Glutamatergic neuron (in vitro differentiated cells): ENCODE measurements around the gene CMSS1. TPM values are rescaled to one million over a fixed set of nuclear protein-coding genes. Genes with fewer than 3 reads are reported as not detected.

Experiments
- DNase-seq: peaks from one replicate; pipeline ENCODE4 v3.0.0; 2022
- H3K27ac Mint-ChIP-seq: one replicate; pipeline ENCODE4 v1.8.0; 2020; ENCODE audit warnings: mild to moderate bottlenecking, mixed read lengths, inconsistent platforms; ENCODE audit not compliant: unreplicated experiment
- H3K27me3 Mint-ChIP-seq: one replicate; pipeline ENCODE4 v1.8.0; 2020; ENCODE audit warnings: mild to moderate bottlenecking, moderate library complexity, mixed read lengths, inconsistent platforms; ENCODE audit not compliant: unreplicated experiment
- H3K36me3 Mint-ChIP-seq: one replicate; pipeline ENCODE4 v1.8.0; 2020; ENCODE audit warnings: mild to moderate bottlenecking, mixed read lengths, inconsistent platforms; ENCODE audit not compliant: unreplicated experiment
- H3K4me1 Mint-ChIP-seq: one replicate; pipeline ENCODE4 v1.8.0; 2020; ENCODE audit warnings: mild to moderate bottlenecking, low read depth, mixed read lengths, inconsistent platforms; ENCODE audit not compliant: unreplicated experiment
- H3K4me3 Mint-ChIP-seq: one replicate; pipeline ENCODE4 v1.8.0; 2020; ENCODE audit warnings: mild to moderate bottlenecking, mixed read lengths, inconsistent platforms; ENCODE audit not compliant: unreplicated experiment
- H3K9me3 Mint-ChIP-seq: one replicate; pipeline ENCODE4 v1.8.0; 2020; ENCODE audit warnings: mild to moderate bottlenecking, moderate library complexity, mixed read lengths, inconsistent platforms; ENCODE audit not compliant: unreplicated experiment
- CTCF ChIP-seq: fragments of 200-600 bp; sonication (generic); IDR thresholded peaks from one replicate; pipeline ENCODE4 v1.5.0; 2021; ENCODE audit not compliant: partially characterized antibody, unreplicated experiment
- total RNA-seq: library from RNA; stranded (reverse); fragmentation: NEBNext Ultra II Directional; extraction: Animal tissue kit (Norgen Biotek cat#: 25700); gene quantifications from one replicate; pipeline ENCODE4 v1.2.1, GENCODE V29; 2021; ENCODE audit not compliant: unreplicated experiment

The CMSS1 gene
- total RNA-seq, 1 donor from 2014 or later, result 37.8 TPM

GRCh38 chr3:99850608-99851007 lies 32.9 kb downstream of the CMSS1 start:
- H3K9me3 Mint-ChIP-seq, result no peaks in the 10 kb centered on the region
- no peak for DNase-seq
- H3K4me3 Mint-ChIP-seq, result no peak overlapping the region
- peaks cover 9% of the 10 kb centered on the region for H3K4me1 Mint-ChIP-seq
- H3K27ac Mint-ChIP-seq, result no peak overlapping the region
- TF ChIP-seq CTCF, result no peak
- no peaks in the 10 kb centered on the region for H3K27me3 Mint-ChIP-seq
- H3K36me3 Mint-ChIP-seq, result no peaks in the 10 kb centered on the region

GRCh38 chr3:99851955-99852354 lies 34.3 kb downstream of the CMSS1 start:
- no peaks in the 10 kb centered on the region for H3K36me3 Mint-ChIP-seq
- no peaks in the 10 kb centered on the region for H3K9me3 Mint-ChIP-seq
- H3K4me3 Mint-ChIP-seq, result no peak overlapping the region
- TF ChIP-seq CTCF, result no peak
- peaks cover 1% of the 10 kb centered on the region for H3K4me1 Mint-ChIP-seq
- H3K27ac Mint-ChIP-seq, result no peak overlapping the region
- DNase-seq, result no peak
- H3K27me3 Mint-ChIP-seq, result no peaks in the 10 kb centered on the region

DNA sequence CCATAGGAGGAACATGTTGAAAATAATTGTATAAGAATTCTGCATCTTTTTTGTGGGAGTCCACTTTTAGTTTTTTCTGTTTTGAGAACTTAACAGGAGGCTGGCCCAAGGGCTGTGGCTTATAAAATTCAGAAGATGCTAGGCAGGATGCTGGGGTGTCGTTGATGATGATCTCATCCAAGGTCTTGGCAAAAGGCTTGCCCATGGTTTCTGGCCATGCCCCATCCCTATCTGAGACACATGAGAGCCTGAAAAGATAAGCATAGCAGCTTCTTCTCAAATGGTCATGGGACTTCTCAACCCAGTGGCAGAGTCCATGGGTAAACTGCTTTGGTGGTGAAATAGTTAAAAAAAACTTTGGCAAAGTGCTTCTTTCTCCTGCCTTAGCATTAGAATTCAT lies 35.2 kb downstream of the CMSS1 start:
- H3K36me3 Mint-ChIP-seq, result no peaks in the 10 kb centered on the region

DNA sequence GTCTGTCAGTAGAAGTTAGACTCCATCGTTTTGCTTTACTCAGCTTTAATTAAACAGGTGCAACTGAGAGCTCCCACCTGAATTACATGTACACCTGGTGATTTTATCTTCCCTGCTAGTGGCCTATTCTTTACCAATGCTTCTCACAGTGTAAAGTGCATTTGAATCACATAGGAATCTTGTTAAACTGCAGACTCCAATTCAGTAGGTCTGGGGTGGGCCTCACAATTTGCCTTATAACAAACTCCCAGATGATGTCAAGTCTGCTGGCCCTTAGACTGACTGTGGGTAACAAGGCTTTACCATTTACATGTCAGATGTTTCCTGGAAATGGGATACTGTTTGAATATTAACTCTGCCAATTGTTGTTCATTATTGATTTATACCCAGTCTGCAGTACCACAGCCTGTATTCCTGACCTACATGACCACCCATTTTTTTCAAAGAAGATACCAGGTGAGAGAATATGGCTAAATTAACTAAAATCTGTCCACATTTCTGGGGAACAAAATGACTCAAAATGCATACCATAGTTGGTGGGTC lies 37.2 kb downstream of the CMSS1 start:
- Mint-ChIP-seq H3K27ac (no peak overlapping the region), H3K4me1 (peaks cover 1% of the 10 kb centered on the region), H3K27me3 (no peaks in the 10 kb centered on the region), H3K9me3 (no peaks in the 10 kb centered on the region), H3K4me3 (no peak overlapping the region), H3K36me3 (no peaks in the 10 kb centered on the region)
- no peak for TF ChIP-seq CTCF
- no peak for DNase-seq

More for the DNA sequence above, 35.2 kb downstream of the CMSS1 start:
- H3K4me1 Mint-ChIP-seq, result peaks cover 1% of the 10 kb centered on the region
- TF ChIP-seq CTCF, result no peak
- DNase-seq, result no peak
- H3K9me3 Mint-ChIP-seq, result no peaks in the 10 kb centered on the region
- H3K27ac Mint-ChIP-seq, result no peak overlapping the region
- no peaks in the 10 kb centered on the region for H3K27me3 Mint-ChIP-seq
- no peak overlapping the region for H3K4me3 Mint-ChIP-seq

GRCh38 chr3:99855900-99856299 lies 38.2 kb downstream of the CMSS1 start:
- Mint-ChIP-seq H3K9me3 (no peaks in the 10 kb centered on the region), H3K4me1 (peaks cover 1% of the 10 kb centered on the region), H3K27me3 (no peaks in the 10 kb centered on the region), H3K4me3 (no peak overlapping the region), H3K27ac (no peak overlapping the region), H3K36me3 (no peaks in the 10 kb centered on the region)
- TF ChIP-seq CTCF, result no peak
- no peak for DNase-seq
